OCI-LY3 (cell line): ENCODE data around the gene GADL1.

ENCODE experiments used
- H2AFZ ChIP-seq: fragments of 200-600, 300-600 bp; shearing (Covaris generic); 2 replicates; pipeline ENCODE4 v1.6.0; 2014; ENCODE audit warnings: antibody characterized with exemption, low read depth, low read length
- H3K27ac ChIP-seq: fragments of 200-600, 300-600 bp; sonication (generic); 2 replicates; pipeline ENCODE4 v1.5.1; 2014; ENCODE audit warnings: mild to moderate bottlenecking, low read length, moderate library complexity, mixed read lengths
- H3K27me3 ChIP-seq: fragments of 200-600, 300-600 bp; sonication (generic); 2 replicates; pipeline ENCODE4 v1.6.1; 2014; ENCODE audit warnings: low read depth, low read length, mixed read lengths
- H3K36me3 ChIP-seq: fragments of 200-600, 300-600 bp; sonication (generic); replicated peaks from 2 replicates; pipeline ENCODE3; 2014; ENCODE audit warnings: low read depth, low read length, mixed read lengths
- H3K4me1 ChIP-seq: fragments of 300-600, 200-600 bp; sonication (generic); 2 replicates; pipeline ENCODE4 v1.6.1; 2014; ENCODE audit warnings: low read length, mixed read lengths
- H3K4me2 ChIP-seq: fragments of 200-600, 300-600 bp; sonication (generic); 2 replicates; pipeline ENCODE4 v1.6.1; 2014; ENCODE audit warnings: low read length, mixed read lengths
- H3K4me3 ChIP-seq: fragments of 300-600, 200-600 bp; sonication (generic); 2 replicates; pipeline ENCODE4 v1.5.1; 2014; ENCODE audit warnings: antibody characterized with exemption, mild to moderate bottlenecking, low read length, moderate library complexity
- H3K79me2 ChIP-seq: fragments of 300-600, 200-600 bp; shearing (Covaris generic); 2 replicates; pipeline ENCODE4 v1.6.1; 2014; ENCODE audit warnings: mild to moderate bottlenecking, low read length, mixed read lengths
- H3K9ac ChIP-seq: fragments of 300-600, 200-600 bp; shearing (Covaris generic); 2 replicates; pipeline ENCODE4 v1.6.0; 2014; ENCODE audit warnings: mild to moderate bottlenecking, low read length, moderate library complexity
- H3K9me3 ChIP-seq: fragments of 200-600, 300-600 bp; shearing (Covaris generic); 2 replicates; pipeline ENCODE4 v1.6.1; 2014; ENCODE audit warnings: low read length, mixed read lengths; ENCODE audit not compliant: insufficient read depth
- H4K20me1 ChIP-seq: fragments of 200-600, 300-600 bp; sonication (generic); 2 replicates; pipeline ENCODE4 v1.6.1; 2016; ENCODE audit warnings: low read length, mixed read lengths; ENCODE audit not compliant: insufficient read depth
- EZH2phosphoT487 ChIP-seq: fragments of 200-600 bp; shearing (Covaris generic); IDR thresholded peaks from 2 replicates; pipeline ENCODE4 v1.6.1; 2018; ENCODE audit warnings: antibody characterized with exemption, mixed run types, low read depth
- TF ChIP-seq, protein P1 (sequence below): fragments of 200-600, 300-600 bp; sonication (generic); IDR thresholded peaks from 2 replicates; pipeline ENCODE4 v1.5.1; 2014; ENCODE audit warnings: antibody characterized with exemption, low read length, low read depth

GADL1 gene

DNA sequence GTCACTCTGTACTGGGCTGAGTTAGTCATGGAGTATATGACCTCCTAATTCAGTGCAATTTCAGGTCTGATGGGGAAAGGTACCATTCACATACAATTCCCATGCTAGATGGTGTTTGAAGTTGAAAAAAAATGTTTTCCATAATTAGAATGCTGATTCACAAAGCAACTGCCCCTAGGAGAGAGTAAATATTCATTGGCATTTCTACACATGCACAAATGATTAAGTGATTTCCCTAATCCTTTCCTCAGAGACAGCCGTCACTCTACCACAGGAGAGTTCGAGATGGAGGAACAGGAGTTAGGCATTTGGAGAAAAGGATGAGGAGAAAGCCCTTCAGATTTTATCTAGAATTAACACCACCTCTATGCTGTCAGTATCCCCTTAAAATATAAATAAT lies 32.5 kb downstream of the GADL1 start:
- H3K36me3 ChIP-seq = no peaks in the 10 kb centered on the region

DNA sequence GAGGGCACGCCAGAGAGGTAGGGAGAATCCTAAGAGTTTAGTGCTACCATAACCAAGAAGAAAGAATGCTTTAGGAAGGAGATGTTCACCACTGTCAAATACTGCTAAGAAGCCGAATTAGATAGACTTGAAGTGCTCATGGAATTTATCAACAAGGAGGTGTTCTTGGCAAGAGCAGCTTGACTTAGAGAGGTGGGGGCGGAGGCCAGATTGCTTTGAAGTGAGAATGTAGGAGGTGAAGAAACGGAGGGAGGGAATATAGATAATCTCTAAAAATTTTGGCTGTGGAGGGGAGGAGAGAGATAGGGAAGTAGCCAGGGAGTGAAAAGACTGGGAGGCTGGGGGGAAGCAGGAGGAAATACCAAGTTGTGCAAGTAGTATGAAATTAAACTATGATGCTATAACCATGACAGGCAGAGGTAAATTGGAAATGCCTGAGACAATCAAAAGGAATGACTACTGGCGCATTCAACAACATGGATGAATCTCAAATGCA lies 35.5 kb downstream of the GADL1 start:
- Histone ChIP-seq H3K79me2 (no peaks in the 10 kb centered on the region), H3K9ac (no peak overlapping the region), H3K4me3 (no peak overlapping the region), H2AFZ (no peak overlapping the region), H4K20me1 (no peaks in the 10 kb centered on the region), H3K9me3 (no peaks in the 10 kb centered on the region), H3K4me1 (no peaks in the 10 kb centered on the region), H3K36me3 (no peaks in the 10 kb centered on the region), H3K4me2 (no peak overlapping the region), H3K27me3 (0 out of 2 replicates have a peak, but pooled peaks cover 4% of the 10 kb centered on the region), H3K27ac (no peak overlapping the region)
- TF ChIP-seq, protein P1, sequence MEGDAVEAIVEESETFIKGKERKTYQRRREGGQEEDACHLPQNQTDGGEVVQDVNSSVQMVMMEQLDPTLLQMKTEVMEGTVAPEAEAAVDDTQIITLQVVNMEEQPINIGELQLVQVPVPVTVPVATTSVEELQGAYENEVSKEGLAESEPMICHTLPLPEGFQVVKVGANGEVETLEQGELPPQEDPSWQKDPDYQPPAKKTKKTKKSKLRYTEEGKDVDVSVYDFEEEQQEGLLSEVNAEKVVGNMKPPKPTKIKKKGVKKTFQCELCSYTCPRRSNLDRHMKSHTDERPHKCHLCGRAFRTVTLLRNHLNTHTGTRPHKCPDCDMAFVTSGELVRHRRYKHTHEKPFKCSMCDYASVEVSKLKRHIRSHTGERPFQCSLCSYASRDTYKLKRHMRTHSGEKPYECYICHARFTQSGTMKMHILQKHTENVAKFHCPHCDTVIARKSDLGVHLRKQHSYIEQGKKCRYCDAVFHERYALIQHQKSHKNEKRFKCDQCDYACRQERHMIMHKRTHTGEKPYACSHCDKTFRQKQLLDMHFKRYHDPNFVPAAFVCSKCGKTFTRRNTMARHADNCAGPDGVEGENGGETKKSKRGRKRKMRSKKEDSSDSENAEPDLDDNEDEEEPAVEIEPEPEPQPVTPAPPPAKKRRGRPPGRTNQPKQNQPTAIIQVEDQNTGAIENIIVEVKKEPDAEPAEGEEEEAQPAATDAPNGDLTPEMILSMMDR = no peak
- TF ChIP-seq EZH2phosphoT487 = no peak

More for the DNA sequence above, 32.5 kb downstream of the GADL1 start:
- H3K27ac ChIP-seq = no peak overlapping the region
- no peak overlapping the region for H3K4me2 ChIP-seq
- no peaks in the 10 kb centered on the region for H3K79me2 ChIP-seq
- 0 out of 2 replicates have a peak, but pooled peaks cover 4% of the 10 kb centered on the region for H3K27me3 ChIP-seq
- TF ChIP-seq, protein P1 = no peak
- no peak for TF ChIP-seq EZH2phosphoT487
- H3K9me3 ChIP-seq = no peaks in the 10 kb centered on the region
- H3K9ac ChIP-seq = no peak overlapping the region
- no peaks in the 10 kb centered on the region for H4K20me1 ChIP-seq
- no peak overlapping the region for H3K4me3 ChIP-seq
- no peak overlapping the region for H2AFZ ChIP-seq
- no peaks in the 10 kb centered on the region for H3K4me1 ChIP-seq

DNA sequence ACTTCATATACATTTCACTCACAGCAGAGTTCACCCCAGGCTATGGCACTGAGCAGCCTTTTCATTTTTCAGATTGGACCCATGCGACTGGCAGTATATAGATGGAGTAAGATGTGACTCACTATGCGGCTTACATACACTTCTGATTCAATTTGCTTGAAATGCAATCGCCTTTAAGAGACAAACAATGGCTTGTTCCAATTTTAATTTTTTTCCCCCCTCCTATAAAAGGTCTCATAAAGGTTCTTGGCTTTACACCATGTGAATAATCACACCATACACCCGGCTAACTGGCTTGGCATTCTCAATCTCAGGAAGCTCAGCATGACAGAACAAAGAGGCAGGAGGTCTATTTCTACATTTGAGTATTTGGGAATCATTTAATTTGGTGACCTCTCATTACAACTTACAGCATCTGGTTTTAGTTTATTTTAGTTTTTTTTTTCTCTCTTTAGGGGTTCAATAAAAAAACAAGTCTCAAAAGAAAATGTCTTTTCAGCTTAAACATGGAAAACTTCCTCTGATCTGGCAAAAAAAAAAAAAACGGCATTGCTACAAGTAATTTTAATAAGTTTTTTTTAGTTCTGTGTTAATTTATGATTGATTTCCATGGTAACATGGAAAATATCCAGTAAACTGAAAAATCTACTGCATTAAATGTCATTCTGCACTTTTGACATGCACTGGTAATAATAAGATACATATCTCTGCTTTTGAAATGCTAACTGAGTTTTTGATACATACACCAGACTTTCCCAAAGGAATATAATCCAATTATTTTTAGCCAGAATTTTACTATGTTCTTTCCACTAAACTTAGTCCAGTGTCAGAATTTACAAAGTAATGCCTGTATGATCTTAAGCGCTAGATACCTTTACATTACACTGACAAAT lies 38.8 kb downstream of the GADL1 start:
- Histone ChIP-seq H3K27ac (no peak overlapping the region), H3K79me2 (no peaks in the 10 kb centered on the region), H3K4me3 (no peak overlapping the region), H2AFZ (no peak overlapping the region), H3K4me2 (no peak overlapping the region), H4K20me1 (no peaks in the 10 kb centered on the region), H3K4me1 (no peaks in the 10 kb centered on the region), H3K36me3 (no peaks in the 10 kb centered on the region), H3K9ac (no peak overlapping the region), H3K27me3 (0 out of 2 replicates have a peak, but pooled peaks cover 4% of the 10 kb centered on the region), H3K9me3 (no peaks in the 10 kb centered on the region)
- no peak for TF ChIP-seq EZH2phosphoT487
- TF ChIP-seq, protein P1 = no peak

DNA sequence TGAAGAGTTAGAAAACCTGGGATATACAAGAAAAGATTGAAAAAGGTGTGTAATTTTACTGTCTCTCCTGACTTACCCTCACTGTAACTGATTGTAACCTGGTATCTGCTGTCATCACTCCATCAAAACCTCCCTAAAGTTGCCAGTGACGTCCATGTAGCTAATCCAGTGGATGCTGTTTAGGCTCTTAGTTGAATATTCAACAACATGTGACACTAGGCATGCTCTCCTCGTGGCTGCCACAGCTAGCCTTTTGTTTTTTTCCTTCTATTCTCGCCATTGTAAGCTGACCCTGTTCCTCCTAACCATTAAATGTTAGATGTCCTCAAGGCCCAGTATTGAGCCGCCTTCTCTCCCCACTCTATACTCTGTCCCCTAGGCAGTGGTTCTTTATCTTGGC lies 41.6 kb downstream of the GADL1 start:
- Histone ChIP-seq H3K36me3 (no peaks in the 10 kb centered on the region), H3K9ac (no peak overlapping the region), H3K4me1 (no peaks in the 10 kb centered on the region), H3K27me3 (0 out of 2 replicates have a peak, but pooled peaks cover under 1% of the 10 kb centered on the region), H3K27ac (no peak overlapping the region), H3K4me2 (no peak overlapping the region), H4K20me1 (no peaks in the 10 kb centered on the region), H3K79me2 (no peaks in the 10 kb centered on the region), H3K9me3 (no peaks in the 10 kb centered on the region), H2AFZ (no peak overlapping the region), H3K4me3 (no peak overlapping the region)
- TF ChIP-seq, protein P1 = no peak
- no peak for TF ChIP-seq EZH2phosphoT487
